LNCaP clone FGC (cell line): Measurements from ENCODE around the gene COA8.

ENCODE experiments used
- DNase-seq: peaks from one replicate; pipeline ENCODE4 v3.0.0-alpha.2; 2011; ENCODE audit warnings: low read depth
- H3K4me3 ChIP-seq: 2 replicates; pipeline ENCODE4 v1.5.1; 2011; ENCODE audit warnings: mild to moderate bottlenecking, low read depth, low read length, control low read depth
- CTCF ChIP-seq: IDR thresholded peaks from 2 replicates; pipeline ENCODE4 v1.5.1; 2012; ENCODE audit warnings: mild to moderate bottlenecking; ENCODE audit not compliant: control insufficient read depth, insufficient read depth; ENCODE audit errors: extremely low read depth

Gene COA8

GRCh38 chr14:103535891-103536565, 26.7 kb upstream of the COA8 start:
- no peak for DNase-seq
- no peak for TF ChIP-seq CTCF
- H3K4me3 ChIP-seq: no peak overlapping the region

GRCh38 chr14:103536693-103537092, 26.1 kb upstream of the COA8 start:
- TF ChIP-seq CTCF: no peak
- DNase-seq: no peak

GRCh38 chr14:103537175-103537990, 25.4 kb upstream of the COA8 start:
- no peak for DNase-seq
- no peak overlapping the region for H3K4me3 ChIP-seq
- no peak for TF ChIP-seq CTCF

More at GRCh38 chr14:103536693-103537092, 26.1 kb upstream of the COA8 start:
- no peak overlapping the region for H3K4me3 ChIP-seq

GRCh38 chr14:103538291-103539055, 24.3 kb upstream of the COA8 start:
- TF ChIP-seq CTCF: no peak
- no peak overlapping the region for H3K4me3 ChIP-seq
- DNase-seq: no peak

- no peak overlapping the region for H3K4me3 ChIP-seq
- no peak for TF ChIP-seq CTCF
- no peak for DNase-seq
Measured at GRCh38 chr14:103539056-103539825, 23.5 kb upstream of the COA8 start.
